ENCODE results near the gene CRYGC.

CRYGC gene

GRCh38 chr2:208093128-208093527 is 36.5 kb downstream of the CRYGC start:
- no peak for TF ChIP-seq CTCF (IDR thresholded peaks at IDR 0.05; ENCODE audit: insufficient read depth, low read depth, low read length, missing control alignments)
- H3K4me3 ChIP-seq (ENCODE audit: low read length) = no peak overlapping the region
- DNase-seq (ENCODE audit: low read depth) = no peak

GRCh38 chr2:208092093-208092832 is 37.4 kb downstream of the CRYGC start:
- no peak overlapping the region for H3K4me3 ChIP-seq (ENCODE audit: low read length)
- TF ChIP-seq CTCF (IDR thresholded peaks at IDR 0.05; ENCODE audit: insufficient read depth, low read depth, low read length, missing control alignments) = no peak

DNA sequence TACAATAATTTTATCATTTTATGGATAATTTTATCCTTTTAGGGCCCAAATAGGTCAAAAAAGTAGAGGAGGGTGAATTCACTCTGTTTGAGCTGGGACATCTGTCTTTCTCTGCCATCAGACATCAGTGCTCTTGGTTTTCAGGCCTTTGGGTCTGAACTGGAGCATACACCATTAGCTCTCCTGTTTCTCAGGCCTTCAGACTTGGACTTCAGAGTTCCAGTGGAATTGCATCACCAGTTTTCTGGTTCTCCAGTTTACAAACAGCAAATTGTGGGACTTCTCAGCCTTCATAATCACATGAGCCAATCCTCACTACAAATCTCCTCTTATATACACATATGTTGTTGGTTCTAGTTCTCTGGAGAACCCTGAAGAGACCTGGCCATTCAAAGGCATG is 39.2 kb downstream of the CRYGC start:
- TF ChIP-seq CTCF (IDR thresholded peaks at IDR 0.05; ENCODE audit: insufficient read depth, low read depth, low read length, missing control alignments) = no peak
- no peak for DNase-seq (ENCODE audit: low read depth)

More at GRCh38 chr2:208092093-208092832, 37.4 kb downstream of the CRYGC start:
- DNase-seq (ENCODE audit: low read depth) = no peak

DNA sequence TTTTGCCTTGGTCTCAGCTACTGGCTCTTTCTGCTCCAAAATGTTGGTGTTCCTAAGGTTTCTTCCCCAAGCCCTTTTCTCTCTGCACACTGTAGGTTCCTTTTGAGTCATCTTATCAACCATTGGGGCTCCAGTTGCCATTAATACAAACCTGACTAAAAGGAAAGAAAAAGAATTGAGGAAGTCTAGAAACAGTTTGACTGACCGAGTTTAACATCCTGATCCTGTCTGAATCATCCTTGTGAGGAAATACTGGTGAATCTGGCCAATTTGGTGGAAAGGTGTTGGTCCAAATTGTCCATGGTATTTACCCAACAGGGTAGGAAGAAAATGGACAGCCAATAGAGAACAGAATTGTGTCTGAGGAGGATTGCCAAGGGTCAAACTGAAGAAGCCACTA is 43.6 kb downstream of the CRYGC start:
- TF ChIP-seq CTCF (IDR thresholded peaks at IDR 0.05; ENCODE audit: insufficient read depth, low read depth, low read length, missing control alignments) = no peak
- DNase-seq (ENCODE audit: low read depth) = peak; percentile 19
- H3K4me3 ChIP-seq (ENCODE audit: low read length) = no peak overlapping the region

More for the DNA sequence above, 39.2 kb downstream of the CRYGC start:
- no peak overlapping the region for H3K4me3 ChIP-seq (ENCODE audit: low read length)

GRCh38 chr2:208083807-208084206 is 45.8 kb downstream of the CRYGC start:
- no peak overlapping the region for H3K4me3 ChIP-seq (ENCODE audit: low read length)
- TF ChIP-seq CTCF (IDR thresholded peaks at IDR 0.05; ENCODE audit: insufficient read depth, low read depth, low read length, missing control alignments) = no peak
- DNase-seq (ENCODE audit: low read depth) = no peak
